IMR-90 (cell line): ENCODE data around the gene ZNF524.
"Not testable (repeated sequence)": the region's sequence is repeated elsewhere in the genome, so short reads cannot be mapped to it uniquely, and the experiment has no call there.

Experiments
- BHLHE40 ChIP-seq: fragments of 150-350 bp; IDR thresholded peaks from 2 replicates; pipeline ENCODE4 v1.6.1; 2016; ENCODE audit warnings: mild to moderate bottlenecking, low read depth, low read length
- CEBPB ChIP-seq: IDR thresholded peaks from 2 replicates; pipeline ENCODE4 v1.6.1; 2012; ENCODE audit warnings: low read depth, low read length, improper control_type of control experiment
- CHD1 ChIP-seq: IDR thresholded peaks from 2 replicates; pipeline ENCODE4 v1.6.1; 2012; ENCODE audit warnings: low read depth, low read length, improper control_type of control experiment
- CTCF ChIP-seq: conservative IDR thresholded peaks from 2 replicates; pipeline ENCODE4 v1.5.1; 2012; ENCODE audit warnings: mild to moderate bottlenecking, low read depth, low read length, improper control_type of control experiment
- FOS ChIP-seq: fragments of 150-350 bp; IDR thresholded peaks from 2 replicates; pipeline ENCODE4 v1.6.1; 2016; ENCODE audit warnings: low read depth, low read length
- MAZ ChIP-seq: IDR thresholded peaks from 2 replicates; pipeline ENCODE4 v1.6.1; 2012; ENCODE audit warnings: low read depth, mild to moderate bottlenecking, low read length, improper control_type of control experiment, moderate library complexity, borderline replicate concordance
- MXI1 ChIP-seq: IDR thresholded peaks from 2 replicates; pipeline ENCODE4 v1.6.1; 2012; ENCODE audit warnings: low read depth, mild to moderate bottlenecking, low read length, moderate library complexity, borderline replicate concordance
- NFE2L2 ChIP-seq: fragments of 150-350 bp; IDR thresholded peaks from 2 replicates; pipeline ENCODE4 v1.6.1; 2016; ENCODE audit warnings: low read depth, mild to moderate bottlenecking, low read length
- POLR2A ChIP-seq: IDR thresholded peaks from 2 replicates; pipeline ENCODE4 v1.6.1; 2012; ENCODE audit warnings: mild to moderate bottlenecking, low read depth, low read length
- RAD21 ChIP-seq: IDR thresholded peaks from 2 replicates; pipeline ENCODE4 v1.6.1; 2012; ENCODE audit warnings: low read length, improper control_type of control experiment
- RCOR1 ChIP-seq: IDR thresholded peaks from 2 replicates; pipeline ENCODE4 v1.6.1; 2012; ENCODE audit warnings: mild to moderate bottlenecking, low read length, improper control_type of control experiment; ENCODE audit not compliant: insufficient replicate concordance
- RFX5 ChIP-seq: IDR thresholded peaks from 2 replicates; pipeline ENCODE4 v1.8.0; 2012; ENCODE audit warnings: low read depth, mild to moderate bottlenecking, low read length, moderate library complexity
- USF2 ChIP-seq: fragments of 150-350 bp; IDR thresholded peaks from 2 replicates; pipeline ENCODE4 v1.6.1; 2017; ENCODE audit warnings: mild to moderate bottlenecking, antibody characterized with exemption, low read length, low read depth

- TF ChIP-seq CTCF, POLR2A, MAZ, BHLHE40, FOS, RFX5, MXI1, RAD21, USF2, RCOR1, CEBPB, CHD1, NFE2L2: not testable (repeated sequence)
Measured at GRCh38 chr19:55583897-55584296, 16.2 kb upstream of the ZNF524 start.
